HepG2 (cell line): ENCODE measurements around the gene MTO1. TPM values are rescaled to one million over a fixed set of nuclear protein-coding genes. Genes with fewer than 3 reads are reported as not detected.

Experiments used
- ATRX ChIP-seq: sonication (generic); formaldehyde crosslinking; IDR thresholded peaks from 2 replicates; pipeline ENCODE4 v1.4.0; 2020; ENCODE audit warnings: missing genetic modification reagents, borderline replicate concordance
- CCAR2 ChIP-seq: fragments of 200-400 bp; formaldehyde crosslinking; optimal IDR thresholded peaks from 2 replicates; pipeline ENCODE3; 2018; ENCODE audit warnings: low read depth, mild to moderate bottlenecking, low read length, moderate library complexity
- CHD4 ChIP-seq: fragments of 200-600 bp; sonication (generic); IDR thresholded peaks from 2 replicates; pipeline ENCODE4 v1.7.0; 2017; ENCODE audit warnings: mild to moderate bottlenecking, low read length, borderline replicate concordance
- HDAC2 ChIP-seq: sonication (generic); formaldehyde crosslinking; IDR thresholded peaks from 2 replicates; pipeline ENCODE4 v1.4.0; 2020; ENCODE audit warnings: missing genetic modification reagents
- HNRNPUL1 ChIP-seq: fragments of 200-400 bp; formaldehyde crosslinking; IDR thresholded peaks from 2 replicates; pipeline ENCODE4 v1.6.1; 2017; ENCODE audit warnings: low read depth, mild to moderate bottlenecking, low read length, moderate library complexity
- KLF6 ChIP-seq: IDR thresholded peaks from 2 replicates; pipeline ENCODE4 v1.8.0; 2016; ENCODE audit warnings: missing biosample characterization, missing genetic modification reagents
- LBX2 ChIP-seq: sonication (generic); formaldehyde crosslinking; IDR thresholded peaks from 2 replicates; pipeline ENCODE4 v1.5.0; 2020; ENCODE audit warnings: missing genetic modification reagents, mild to moderate bottlenecking, borderline replicate concordance
- PHB2 ChIP-seq: fragments of 450-650 bp; IDR thresholded peaks from 2 replicates; pipeline ENCODE4 v1.6.1; 2018; ENCODE audit not compliant: partially characterized antibody
- POLR2AphosphoS5 ChIP-seq: IDR thresholded peaks from 2 replicates; pipeline ENCODE4 v1.6.1; 2012; ENCODE audit warnings: low read depth, low read length
- SMC3 ChIP-seq: IDR thresholded peaks from 2 replicates; pipeline ENCODE4 v1.6.1; 2011; ENCODE audit warnings: low read length, improper control_type of control experiment
- ZKSCAN8 ChIP-seq: IDR thresholded peaks from 2 replicates; pipeline ENCODE4 v1.6.1; 2016; ENCODE audit warnings: borderline replicate concordance, missing genetic modification reagents, missing compliant biosample characterization
- ZNF317 ChIP-seq: sonication (generic); formaldehyde crosslinking; IDR thresholded peaks from 2 replicates; pipeline ENCODE4 v1.5.0; 2020; ENCODE audit warnings: mild to moderate bottlenecking, missing genetic modification reagents
- ZNF343 ChIP-seq: sonication (generic); formaldehyde crosslinking; IDR thresholded peaks from 2 replicates; pipeline ENCODE4 v1.4.0; 2020; ENCODE audit warnings: mild to moderate bottlenecking, missing genetic modification reagents
- ZNF432 ChIP-seq: sonication (generic); formaldehyde crosslinking; IDR thresholded peaks from 2 replicates; pipeline ENCODE4 v1.5.0; 2020; ENCODE audit warnings: missing genetic modification reagents, mild to moderate bottlenecking, borderline replicate concordance
- ZNF547 ChIP-seq: sonication (generic); formaldehyde crosslinking; IDR thresholded peaks from 2 replicates; pipeline ENCODE4 v1.5.1; 2020; ENCODE audit warnings: mild to moderate bottlenecking, missing genetic modification reagents
- ZNF549 ChIP-seq: sonication (generic); formaldehyde crosslinking; IDR thresholded peaks from 2 replicates; pipeline ENCODE4 v1.5.0; 2020; ENCODE audit warnings: missing genetic modification reagents
- ZNF552 ChIP-seq: sonication (generic); formaldehyde crosslinking; IDR thresholded peaks from 2 replicates; pipeline ENCODE4 v1.9.0; 2022; ENCODE audit warnings: missing genetic modification reagents, mild to moderate bottlenecking, borderline replicate concordance
- ZNF572 ChIP-seq: sonication (generic); formaldehyde crosslinking; IDR thresholded peaks from 2 replicates; pipeline ENCODE4 v1.5.1; 2020; ENCODE audit warnings: mild to moderate bottlenecking, missing genetic modification reagents
- ZNF629 ChIP-seq: sonication (generic); formaldehyde crosslinking; conservative IDR thresholded peaks from 2 replicates; pipeline ENCODE4 v1.5.0; 2020; ENCODE audit warnings: missing genetic modification reagents
- ZNF678 ChIP-seq: sonication (generic); formaldehyde crosslinking; IDR thresholded peaks from 2 replicates; pipeline ENCODE4 v1.4.0; 2020; ENCODE audit warnings: mild to moderate bottlenecking, missing genetic modification reagents
- polyA plus RNA-seq, 8 experiments: library from polyadenylated mRNA; depleted of rRNA in 3 of 8; stranded (reverse) in 7 of 8; unstranded in 1 of 8; fragments of >200 nt; fragmentation: Illumina TruSeq in 4 of 8; extraction: Trizol in 4 of 8; gene quantifications; 2 replicates each; pipeline versions ENCODE4 v1.2.1 to v1.2.3, GENCODE V29; 2011 to 2016; ENCODE audit warnings: low read depth in 4 of 8, missing spikeins in 1 of 8, mixed read lengths in 1 of 8; ENCODE audit not compliant: insufficient read depth in 1 of 8
- total RNA-seq, 5 experiments: library from RNA; depleted of rRNA; stranded (reverse); fragments of >200 nt; fragmentation: Illumina TruSeq; extraction: Trizol; gene quantifications; 2 replicates each; pipeline ENCODE4 v1.2.3, GENCODE V29; 2016; ENCODE audit warnings: low read depth in 1 of 5
- TF ChIP-seq, protein P1 (sequence below): sonication (generic); formaldehyde crosslinking; IDR thresholded peaks from 2 replicates; pipeline ENCODE4 v1.5.0; 2020; ENCODE audit warnings: mild to moderate bottlenecking, missing genetic modification reagents
- TF ChIP-seq, protein P2 (sequence below): sonication (generic); formaldehyde crosslinking; IDR thresholded peaks from 2 replicates; pipeline ENCODE4 v1.8.0; 2022; ENCODE audit warnings: mild to moderate bottlenecking, missing genetic modification reagents, moderate library complexity
- TF ChIP-seq, protein P3 (sequence below): sonication (generic); formaldehyde crosslinking; IDR thresholded peaks from 2 replicates; pipeline ENCODE4 v1.9.0; 2021; ENCODE audit warnings: missing genetic modification reagents, mild to moderate bottlenecking, borderline replicate concordance
- TF ChIP-seq, protein P4 (sequence below): sonication (generic); formaldehyde crosslinking; IDR thresholded peaks from 2 replicates; pipeline ENCODE4 v1.4.0; 2020; ENCODE audit warnings: missing genetic modification reagents

The MTO1 gene
- total and polyA plus RNA-seq, 2 of the 13 experiments (the other 11 are each of a cell fraction or from before 2014, with no cell fraction given) = 21.1 to 45.3 TPM

DNA sequence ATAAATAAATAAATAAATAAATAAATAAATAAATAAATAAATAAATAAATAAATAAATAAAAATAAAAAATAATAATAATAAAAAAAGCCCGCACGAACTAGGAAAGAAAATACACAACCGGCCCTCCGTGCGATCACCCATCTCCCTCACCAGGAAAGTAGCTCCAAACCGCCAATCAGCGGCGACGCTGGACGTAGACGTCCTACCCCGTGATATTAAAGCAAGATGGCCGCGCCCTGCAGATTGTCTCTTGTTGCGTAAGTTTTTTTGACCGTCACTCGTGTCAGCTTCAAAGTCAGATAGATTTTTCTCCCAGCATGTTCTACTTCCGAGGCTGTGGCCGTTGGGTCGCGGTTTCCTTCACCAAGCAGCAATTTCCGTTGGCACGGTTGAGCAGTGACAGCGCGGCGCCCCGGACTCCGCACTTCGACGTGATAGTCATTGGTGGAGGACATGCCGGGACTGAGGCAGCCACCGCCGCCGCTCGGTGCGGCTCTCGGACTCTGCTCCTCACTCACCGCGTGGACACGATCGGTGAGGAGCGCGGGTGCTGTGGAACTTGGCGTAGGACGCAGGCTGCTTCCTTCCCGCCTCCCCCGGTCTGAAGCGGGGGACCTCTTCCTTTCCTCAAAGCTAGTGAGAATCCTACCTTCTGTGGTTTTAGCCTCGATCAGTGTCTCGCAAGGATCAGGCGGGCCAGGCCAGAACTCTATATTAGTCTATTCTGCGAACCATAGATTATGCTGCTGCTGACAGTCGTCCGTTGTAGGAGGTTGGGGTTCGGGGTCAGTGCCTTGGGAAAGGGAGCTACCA lies at the start of gene MTO1 (continued):
- TF ChIP-seq, protein P1, sequence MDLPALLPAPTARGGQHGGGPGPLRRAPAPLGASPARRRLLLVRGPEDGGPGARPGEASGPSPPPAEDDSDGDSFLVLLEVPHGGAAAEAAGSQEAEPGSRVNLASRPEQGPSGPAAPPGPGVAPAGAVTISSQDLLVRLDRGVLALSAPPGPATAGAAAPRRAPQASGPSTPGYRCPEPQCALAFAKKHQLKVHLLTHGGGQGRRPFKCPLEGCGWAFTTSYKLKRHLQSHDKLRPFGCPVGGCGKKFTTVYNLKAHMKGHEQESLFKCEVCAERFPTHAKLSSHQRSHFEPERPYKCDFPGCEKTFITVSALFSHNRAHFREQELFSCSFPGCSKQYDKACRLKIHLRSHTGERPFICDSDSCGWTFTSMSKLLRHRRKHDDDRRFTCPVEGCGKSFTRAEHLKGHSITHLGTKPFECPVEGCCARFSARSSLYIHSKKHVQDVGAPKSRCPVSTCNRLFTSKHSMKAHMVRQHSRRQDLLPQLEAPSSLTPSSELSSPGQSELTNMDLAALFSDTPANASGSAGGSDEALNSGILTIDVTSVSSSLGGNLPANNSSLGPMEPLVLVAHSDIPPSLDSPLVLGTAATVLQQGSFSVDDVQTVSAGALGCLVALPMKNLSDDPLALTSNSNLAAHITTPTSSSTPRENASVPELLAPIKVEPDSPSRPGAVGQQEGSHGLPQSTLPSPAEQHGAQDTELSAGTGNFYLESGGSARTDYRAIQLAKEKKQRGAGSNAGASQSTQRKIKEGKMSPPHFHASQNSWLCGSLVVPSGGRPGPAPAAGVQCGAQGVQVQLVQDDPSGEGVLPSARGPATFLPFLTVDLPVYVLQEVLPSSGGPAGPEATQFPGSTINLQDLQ (CRISPR knock-in tag) = 0 out of 2 replicates have a peak, but pooled peaks have one; percentile 61
- TF ChIP-seq, protein P2, sequence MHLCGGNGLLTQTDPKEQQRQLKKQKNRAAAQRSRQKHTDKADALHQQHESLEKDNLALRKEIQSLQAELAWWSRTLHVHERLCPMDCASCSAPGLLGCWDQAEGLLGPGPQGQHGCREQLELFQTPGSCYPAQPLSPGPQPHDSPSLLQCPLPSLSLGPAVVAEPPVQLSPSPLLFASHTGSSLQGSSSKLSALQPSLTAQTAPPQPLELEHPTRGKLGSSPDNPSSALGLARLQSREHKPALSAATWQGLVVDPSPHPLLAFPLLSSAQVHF (CRISPR knock-in tag) = peak; percentile 60; the same call in 1 of the 2 replicates
- TF ChIP-seq ATRX (CRISPR knock-in tag) (no peak), SMC3 (no peak), ZNF678 (CRISPR knock-in tag) (no peak), HDAC2 (CRISPR knock-in tag) (peak; percentile 66; the same call in 1 of the 2 replicates), LBX2 (CRISPR knock-in tag) (0 out of 2 replicates have a peak, but pooled peaks have one; percentile 49), ZNF432 (CRISPR knock-in tag) (no peak), ZNF552 (CRISPR knock-in tag) (peak; percentile 50; the same call in 1 of the 2 replicates), ZNF317 (CRISPR knock-in tag) (no peak), CCAR2 (no peak), KLF6 (CRISPR knock-in tag) (peak; percentile 17; the same call in 1 of the 2 replicates), ZNF549 (CRISPR knock-in tag) (no peak), ZNF547 (CRISPR knock-in tag) (no peak), ZNF572 (CRISPR knock-in tag) (no peak), ZNF343 (CRISPR knock-in tag) (no peak), ZNF629 (CRISPR knock-in tag) (no peak), POLR2AphosphoS5 (peak; percentile 90), HNRNPUL1 (no peak), CHD4 (no peak), PHB2 (no peak), ZKSCAN8 (CRISPR knock-in tag) (peak; percentile 25; the same call in 1 of the 2 replicates)
- TF ChIP-seq, protein P3, sequence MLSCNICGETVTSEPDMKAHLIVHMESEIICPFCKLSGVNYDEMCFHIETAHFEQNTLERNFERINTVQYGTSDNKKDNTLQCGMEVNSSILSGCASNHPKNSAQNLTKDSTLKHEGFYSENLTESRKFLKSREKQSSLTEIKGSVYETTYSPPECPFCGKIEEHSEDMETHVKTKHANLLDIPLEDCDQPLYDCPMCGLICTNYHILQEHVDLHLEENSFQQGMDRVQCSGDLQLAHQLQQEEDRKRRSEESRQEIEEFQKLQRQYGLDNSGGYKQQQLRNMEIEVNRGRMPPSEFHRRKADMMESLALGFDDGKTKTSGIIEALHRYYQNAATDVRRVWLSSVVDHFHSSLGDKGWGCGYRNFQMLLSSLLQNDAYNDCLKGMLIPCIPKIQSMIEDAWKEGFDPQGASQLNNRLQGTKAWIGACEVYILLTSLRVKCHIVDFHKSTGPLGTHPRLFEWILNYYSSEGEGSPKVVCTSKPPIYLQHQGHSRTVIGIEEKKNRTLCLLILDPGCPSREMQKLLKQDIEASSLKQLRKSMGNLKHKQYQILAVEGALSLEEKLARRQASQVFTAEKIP = no peak
- TF ChIP-seq, protein P4, sequence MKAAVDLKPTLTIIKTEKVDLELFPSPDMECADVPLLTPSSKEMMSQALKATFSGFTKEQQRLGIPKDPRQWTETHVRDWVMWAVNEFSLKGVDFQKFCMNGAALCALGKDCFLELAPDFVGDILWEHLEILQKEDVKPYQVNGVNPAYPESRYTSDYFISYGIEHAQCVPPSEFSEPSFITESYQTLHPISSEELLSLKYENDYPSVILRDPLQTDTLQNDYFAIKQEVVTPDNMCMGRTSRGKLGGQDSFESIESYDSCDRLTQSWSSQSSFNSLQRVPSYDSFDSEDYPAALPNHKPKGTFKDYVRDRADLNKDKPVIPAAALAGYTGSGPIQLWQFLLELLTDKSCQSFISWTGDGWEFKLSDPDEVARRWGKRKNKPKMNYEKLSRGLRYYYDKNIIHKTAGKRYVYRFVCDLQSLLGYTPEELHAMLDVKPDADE (CRISPR knock-in tag) = no peak
